GM10847 (cell line): ENCODE measurements around the gene TFPT.
A peak's percentile ranks its signal among the peaks of the same experiment; 100 is the strongest.

ENCODE experiments used
- POLR2A ChIP-seq: IDR thresholded peaks from 2 replicates; pipeline ENCODE4 v1.6.1; 2011; ENCODE audit not compliant: insufficient read length; ENCODE audit errors: extremely low read depth

Gene TFPT

GRCh38 chr19:54109651-54110050, 5.8 kb downstream of the TFPT start:
- TF ChIP-seq POLR2A = no peak

DNA sequence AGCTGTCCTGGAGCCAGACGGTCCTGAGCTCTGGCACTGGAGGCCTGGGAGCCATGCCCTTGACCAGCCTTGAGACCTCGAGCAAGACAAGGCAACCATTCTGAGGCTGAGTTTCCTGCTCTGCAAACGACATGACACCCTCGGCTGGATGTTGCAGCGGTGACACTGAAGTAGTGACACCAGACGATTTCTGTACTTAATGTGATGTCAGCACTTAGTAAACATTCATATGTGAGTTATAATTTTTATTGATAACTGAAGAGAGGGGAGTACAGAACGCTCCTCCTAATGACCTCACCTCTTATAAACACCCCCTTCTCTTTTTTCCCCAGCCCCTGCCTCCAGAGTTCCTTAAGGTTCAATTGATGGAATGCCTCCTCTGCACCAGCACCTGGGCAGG, 7.0 kb downstream of the TFPT start:
- TF ChIP-seq POLR2A = no peak

GRCh38 chr19:54107876-54108490, 7.5 kb downstream of the TFPT start:
- TF ChIP-seq POLR2A = no peak

- TF ChIP-seq POLR2A = no peak
These were observed 8.7 kb downstream of the TFPT start for GRCh38 chr19:54106716-54107115.

DNA sequence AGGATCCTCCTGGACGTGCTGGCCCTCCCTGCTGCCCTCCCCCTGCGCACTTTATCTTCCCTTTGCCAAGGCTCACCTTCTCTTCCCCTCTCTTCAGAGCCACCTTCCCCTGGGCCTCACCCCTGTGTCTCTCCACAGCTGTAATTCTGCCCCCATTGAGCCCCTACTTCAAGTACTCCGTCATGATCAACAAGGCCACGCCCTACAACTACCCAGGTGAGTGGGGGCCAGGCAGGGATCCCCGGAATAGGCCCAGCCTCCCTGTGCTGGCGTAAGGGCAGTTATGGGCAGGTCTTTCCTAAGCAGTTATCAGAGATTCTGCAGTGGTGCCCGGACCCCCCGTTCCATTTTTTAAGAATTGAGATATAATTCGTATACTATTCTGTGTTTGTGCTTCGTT, 9.7 kb downstream of the TFPT start:
- no peak for TF ChIP-seq POLR2A

- TF ChIP-seq POLR2A = no peak
These were observed 10.3 kb downstream of the TFPT start for GRCh38 chr19:54104998-54105715.

DNA sequence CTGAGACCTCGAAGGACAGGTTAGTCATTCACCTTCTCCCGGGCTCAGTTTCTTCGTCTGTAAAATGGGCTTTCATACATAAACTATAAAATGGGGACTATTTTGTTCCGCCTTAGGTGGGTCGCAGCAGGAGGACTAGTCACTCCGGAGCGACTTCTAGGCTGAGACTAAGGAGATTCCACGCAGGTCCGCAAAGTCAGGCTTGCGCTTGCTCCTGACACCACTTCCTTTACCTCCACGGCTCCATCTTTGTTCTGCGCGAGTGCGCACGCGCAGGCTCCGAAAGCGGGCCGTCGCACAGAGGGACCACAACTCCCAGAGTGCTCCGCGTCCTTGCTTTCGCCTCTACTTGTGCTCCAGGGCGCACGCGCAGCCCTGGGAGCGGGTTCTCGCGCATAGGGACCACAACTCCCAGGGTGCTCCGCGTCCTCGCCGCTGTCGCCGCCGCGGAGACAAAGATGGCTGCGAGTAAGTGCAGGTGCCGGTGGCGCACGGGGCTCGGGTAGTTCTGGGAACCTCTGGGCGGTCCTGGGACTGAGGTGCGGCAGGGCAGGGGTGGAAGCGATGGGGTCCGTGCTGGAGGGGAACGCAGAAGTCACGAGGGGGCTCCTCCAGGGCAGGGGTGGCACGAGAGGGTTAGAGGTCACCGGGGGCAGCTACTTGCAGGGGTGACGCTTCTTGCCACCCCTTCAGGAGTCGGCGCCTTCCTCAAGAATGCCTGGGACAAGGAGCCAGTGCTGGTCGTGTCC, 12.9 kb downstream of the TFPT start, which contains the start of gene NDUFA3:
Gene NDUFA3, plus strand, starts transcription at position 435 of the 749 bp plus-strand sequence. Its CDS starts 24 bp downstream, at position 459.
- peak; percentile 54 for TF ChIP-seq POLR2A

GRCh38 chr19:54100561-54100960, 14.9 kb downstream of the TFPT start, which contains the start of gene OSCAR:
Gene OSCAR (minus strand): TSS chr19:54100803. CDS start chr19:54100792, 11 bp downstream.
- TF ChIP-seq POLR2A = no peak

DNA sequence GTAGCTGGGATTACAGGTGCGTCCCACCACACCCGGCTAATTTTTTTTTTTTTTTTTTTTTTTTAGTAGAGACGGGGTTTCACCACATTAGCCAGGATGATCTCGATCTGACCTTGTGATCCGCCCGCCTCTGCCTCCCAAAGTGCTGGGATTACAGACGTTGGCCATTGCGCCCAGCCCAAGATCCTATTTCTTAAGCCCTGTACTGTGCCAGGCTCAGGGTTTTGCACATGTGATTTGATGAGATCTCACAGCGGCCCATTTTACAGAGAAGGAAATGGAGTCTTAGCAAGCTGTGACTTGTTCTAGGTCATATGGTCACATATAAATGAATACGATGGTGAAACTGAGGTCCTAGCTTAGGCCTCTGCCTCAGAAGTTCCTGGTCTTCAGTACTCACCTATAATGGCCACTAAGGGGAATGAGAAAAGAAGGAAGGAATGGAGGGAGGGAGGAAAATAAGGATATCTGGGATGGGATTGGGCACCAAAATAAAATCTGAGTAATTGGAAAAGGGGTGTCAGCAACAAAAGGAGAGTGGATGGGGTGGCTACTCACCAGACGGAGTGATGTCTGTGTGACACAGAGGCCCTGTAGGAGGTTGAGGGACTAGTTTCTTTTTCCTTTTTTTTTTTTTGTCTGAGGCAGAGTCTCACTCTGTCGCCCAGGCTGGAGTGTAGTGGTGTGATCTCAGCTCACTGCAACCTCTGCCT, 16.1 kb downstream of the TFPT start:
- no peak for TF ChIP-seq POLR2A

DNA sequence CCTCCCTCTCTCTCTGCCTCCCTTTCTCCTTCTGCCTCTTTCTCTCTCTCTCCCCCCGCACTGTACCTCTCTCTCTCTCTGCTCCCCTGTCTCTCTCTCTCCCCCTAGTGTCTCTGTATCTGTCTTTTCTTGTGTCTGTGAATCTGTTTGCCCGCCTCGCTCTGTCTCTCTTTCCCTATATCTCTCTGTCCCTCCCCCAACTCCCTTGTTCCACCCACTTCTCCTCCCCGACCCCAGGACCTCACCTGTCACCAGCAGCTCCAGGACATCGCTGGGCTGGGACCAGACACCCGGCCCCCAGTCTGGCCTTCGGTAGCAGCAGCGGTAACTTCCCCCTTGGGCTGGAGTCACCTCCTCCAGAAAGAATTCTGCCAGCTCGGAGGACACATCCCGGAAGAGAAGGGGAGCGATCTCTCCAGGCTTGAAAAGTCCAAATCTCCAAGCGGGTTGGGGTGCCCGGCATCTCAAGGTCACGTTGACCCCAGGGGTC, 18.8 kb downstream of the TFPT start:
- TF ChIP-seq POLR2A = no peak

- TF ChIP-seq POLR2A = no peak
These were observed 20.2 kb downstream of the TFPT start for GRCh38 chr19:54095136-54095858.

- TF ChIP-seq POLR2A = no peak
These were observed 20.9 kb downstream of the TFPT start for GRCh38 chr19:54094426-54095000.

GRCh38 chr19:54084410-54084809, 31.0 kb downstream of the TFPT start:
- no peak for TF ChIP-seq POLR2A

DNA sequence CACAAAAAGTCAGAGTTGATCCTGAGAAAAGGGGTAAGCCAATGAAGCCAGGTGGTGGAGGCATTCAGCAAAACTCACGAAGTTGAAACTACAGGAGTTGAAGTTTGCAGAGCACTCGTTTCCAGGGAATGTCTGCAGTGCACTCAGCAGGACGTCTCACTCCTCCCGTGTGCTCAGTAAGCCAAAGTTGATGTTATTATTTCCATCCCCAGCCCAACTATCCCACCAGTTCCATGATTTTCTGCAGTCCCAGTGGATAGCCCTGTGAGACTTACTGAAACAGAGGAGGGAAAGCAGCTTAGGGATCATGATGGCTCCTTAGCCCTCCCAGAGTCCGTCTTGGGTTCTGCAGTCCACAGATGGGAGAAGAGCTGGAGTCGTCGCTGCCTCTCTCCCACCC, 34.4 kb downstream of the TFPT start, which contains the start of gene TARM1:
Gene TARM1, minus strand, starts transcription at position 334 of the 400 bp plus-strand sequence. Its CDS starts 25 bp downstream, at position 309.
- no peak for TF ChIP-seq POLR2A
